Measurements from ENCODE around the gene ZBTB2.

Gene ZBTB2

DNA sequence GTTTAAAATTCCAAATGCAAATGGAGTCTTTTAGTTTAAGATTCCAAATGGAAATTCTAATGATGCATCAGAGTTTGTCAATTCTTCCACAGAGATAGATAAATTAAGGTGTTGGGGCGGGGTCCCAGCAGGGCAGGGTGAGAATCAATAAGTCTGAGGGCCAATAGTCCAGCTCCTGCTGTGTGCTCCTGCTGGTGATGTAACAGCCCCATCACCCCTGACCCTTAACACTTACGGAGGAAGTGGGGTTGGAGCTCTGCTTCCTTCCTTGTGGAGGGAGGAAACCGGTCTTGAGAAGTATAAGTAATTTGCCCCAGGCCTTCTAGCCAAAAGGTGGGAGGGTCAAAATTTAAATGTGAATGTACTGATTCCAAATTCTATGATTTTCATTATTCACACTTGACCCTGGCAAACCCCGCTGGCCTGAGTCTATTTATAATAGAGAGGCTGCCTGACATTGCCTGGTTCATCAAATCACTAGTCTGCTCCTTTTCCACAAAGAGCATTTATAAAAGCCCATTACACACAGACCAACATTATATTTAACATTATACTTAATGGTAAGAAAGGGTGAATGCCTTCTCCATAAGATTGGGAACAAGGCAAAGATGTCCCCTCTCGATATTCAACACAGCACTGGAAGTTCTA, 17.2 kb downstream of the ZBTB2 start:
- Histone ChIP-seq H3K4me2 (no peak overlapping the region), H4K20me1 (ENCODE audit: insufficient read depth) (no peaks in the 10 kb centered on the region), H3K4me3 (IDR thresholded peaks at IDR 0.05; ENCODE audit: insufficient read depth, low read depth, low read length) (no peak overlapping the region), H3K36me3 (ENCODE audit: insufficient read depth) (no peaks in the 10 kb centered on the region; the same call in 1 of the 2 replicates), H3K4me1 (ENCODE audit: low read depth, poor library complexity, severe bottlenecking) (peaks cover 43% of the 10 kb centered on the region), H3K79me2 (ENCODE audit: insufficient read depth, low read depth) (peaks cover 59% of the 10 kb centered on the region), H3K27ac (no peak overlapping the region), H2AFZ (ENCODE audit: low read depth) (no peak overlapping the region), H3K9ac (no peak overlapping the region), H3K27me3 (ENCODE audit: insufficient read depth, low read depth) (no peaks in the 10 kb centered on the region)
- TF ChIP-seq, protein P1, sequence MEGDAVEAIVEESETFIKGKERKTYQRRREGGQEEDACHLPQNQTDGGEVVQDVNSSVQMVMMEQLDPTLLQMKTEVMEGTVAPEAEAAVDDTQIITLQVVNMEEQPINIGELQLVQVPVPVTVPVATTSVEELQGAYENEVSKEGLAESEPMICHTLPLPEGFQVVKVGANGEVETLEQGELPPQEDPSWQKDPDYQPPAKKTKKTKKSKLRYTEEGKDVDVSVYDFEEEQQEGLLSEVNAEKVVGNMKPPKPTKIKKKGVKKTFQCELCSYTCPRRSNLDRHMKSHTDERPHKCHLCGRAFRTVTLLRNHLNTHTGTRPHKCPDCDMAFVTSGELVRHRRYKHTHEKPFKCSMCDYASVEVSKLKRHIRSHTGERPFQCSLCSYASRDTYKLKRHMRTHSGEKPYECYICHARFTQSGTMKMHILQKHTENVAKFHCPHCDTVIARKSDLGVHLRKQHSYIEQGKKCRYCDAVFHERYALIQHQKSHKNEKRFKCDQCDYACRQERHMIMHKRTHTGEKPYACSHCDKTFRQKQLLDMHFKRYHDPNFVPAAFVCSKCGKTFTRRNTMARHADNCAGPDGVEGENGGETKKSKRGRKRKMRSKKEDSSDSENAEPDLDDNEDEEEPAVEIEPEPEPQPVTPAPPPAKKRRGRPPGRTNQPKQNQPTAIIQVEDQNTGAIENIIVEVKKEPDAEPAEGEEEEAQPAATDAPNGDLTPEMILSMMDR (conservative IDR thresholded peaks at IDR 0.05; ENCODE audit: low read depth, low read length): no peak

- Histone ChIP-seq H3K36me3 (ENCODE audit: insufficient read depth) (no peaks in the 10 kb centered on the region; the same call in 1 of the 2 replicates), H3K4me3 (IDR thresholded peaks at IDR 0.05; ENCODE audit: insufficient read depth, low read depth, low read length) (no peak overlapping the region), H3K4me1 (ENCODE audit: low read depth, poor library complexity, severe bottlenecking) (peaks cover 23% of the 10 kb centered on the region), H3K27me3 (ENCODE audit: insufficient read depth, low read depth) (no peaks in the 10 kb centered on the region), H3K4me2 (no peak overlapping the region), H3K9ac (no peak overlapping the region), H2AFZ (ENCODE audit: low read depth) (no peak overlapping the region), H3K79me2 (ENCODE audit: insufficient read depth, low read depth) (peaks cover 39% of the 10 kb centered on the region), H3K27ac (no peak overlapping the region), H4K20me1 (ENCODE audit: insufficient read depth) (no peaks in the 10 kb centered on the region)
- TF ChIP-seq, protein P1 (conservative IDR thresholded peaks at IDR 0.05; ENCODE audit: low read depth, low read length): no peak
Observed at GRCh38 chr6:151372164-151372563, 19.2 kb downstream of the ZBTB2 start.

GRCh38 chr6:151370509-151371078, 20.8 kb downstream of the ZBTB2 start:
- peaks cover 24% of the 10 kb centered on the region for H3K79me2 ChIP-seq (ENCODE audit: insufficient read depth, low read depth)
- no peaks in the 10 kb centered on the region for H4K20me1 ChIP-seq (ENCODE audit: insufficient read depth)
- peaks cover 8% of the 10 kb centered on the region for H3K4me1 ChIP-seq (ENCODE audit: low read depth, poor library complexity, severe bottlenecking)
- TF ChIP-seq, protein P1 (conservative IDR thresholded peaks at IDR 0.05; ENCODE audit: low read depth, low read length): no peak
- H3K36me3 ChIP-seq (ENCODE audit: insufficient read depth): peaks cover 7% of the 10 kb centered on the region; the same call in 1 of the 2 replicates
- H3K4me2 ChIP-seq: no peak overlapping the region
- no peak overlapping the region for H3K9ac ChIP-seq
- H3K27me3 ChIP-seq (ENCODE audit: insufficient read depth, low read depth): no peaks in the 10 kb centered on the region
- H3K27ac ChIP-seq: no peak overlapping the region
- H2AFZ ChIP-seq (ENCODE audit: low read depth): no peak overlapping the region
- no peak overlapping the region for H3K4me3 ChIP-seq (IDR thresholded peaks at IDR 0.05; ENCODE audit: insufficient read depth, low read depth, low read length)

DNA sequence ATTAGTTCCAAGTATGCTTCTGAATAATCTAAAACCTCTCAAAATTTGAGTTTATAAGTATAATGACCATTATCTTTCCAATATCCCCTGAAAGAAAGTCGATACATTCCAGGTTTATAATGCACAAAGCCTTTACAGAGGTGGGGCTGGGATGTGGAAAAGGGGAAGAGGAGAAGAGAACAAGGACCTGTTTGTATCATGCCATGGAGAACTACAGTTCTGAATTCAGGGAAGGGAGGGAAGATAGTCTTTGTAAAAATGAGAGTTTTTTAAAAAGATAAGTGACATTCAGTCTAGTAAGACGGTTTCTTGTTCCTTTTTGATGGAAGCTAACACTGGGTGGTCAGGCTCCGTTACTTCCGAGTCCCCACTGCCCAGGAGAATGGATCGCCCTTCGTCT, 26.1 kb downstream of the ZBTB2 start:
- Histone ChIP-seq H3K4me1 (ENCODE audit: low read depth, poor library complexity, severe bottlenecking) (no peaks in the 10 kb centered on the region), H3K27me3 (ENCODE audit: insufficient read depth, low read depth) (no peaks in the 10 kb centered on the region), H3K4me2 (no peak overlapping the region), H3K79me2 (ENCODE audit: insufficient read depth, low read depth) (no peaks in the 10 kb centered on the region), H3K9ac (no peak overlapping the region), H3K27ac (no peak overlapping the region), H4K20me1 (ENCODE audit: insufficient read depth) (no peaks in the 10 kb centered on the region), H3K36me3 (ENCODE audit: insufficient read depth) (peaks cover 7% of the 10 kb centered on the region; the same call in 1 of the 2 replicates), H2AFZ (ENCODE audit: low read depth) (no peak overlapping the region), H3K4me3 (IDR thresholded peaks at IDR 0.05; ENCODE audit: insufficient read depth, low read depth, low read length) (no peak overlapping the region)
- TF ChIP-seq, protein P1 (conservative IDR thresholded peaks at IDR 0.05; ENCODE audit: low read depth, low read length): no peak

Measured in KMS-11 (cell line).